Caco-2 (cell line): Measurements from ENCODE around the gene CENPM. TPM values are rescaled to one million over a fixed set of nuclear protein-coding genes. Genes with fewer than 3 reads are reported as not detected.
A peak's percentile ranks its signal among the peaks of the same experiment; 100 is the strongest.

Source experiments
- BruUV-seq: library from RNA; stranded (reverse); fragments of 400-500 nt; replicated peaks from 2 replicates; lab custom pipeline; 2021; lab: Mats Ljungman, UMichigan
- CTCF ChIA-PET: fragments of 300-600 bp; sonication (Branson Sonifier 250); formaldehyde crosslinking; loops from one replicate; lab custom pipeline; 2022; ENCODE audit warnings: antibody characterized with exemption; lab: Charles Lee
- POLR2A ChIA-PET: fragments of 300-600 bp; sonication (Branson Sonifier 250); formaldehyde crosslinking; loops from one replicate; lab custom pipeline; 2022; ENCODE audit warnings: antibody characterized with exemption; lab: Charles Lee
- DNase-seq, 2 experiments: peaks; one replicate each; pipeline versions ENCODE4 v3.0.0 to v3.0.0-alpha.2; 2020 to 2022
- H3K27me3 ChIP-seq: replicated peaks from 2 replicates; pipeline ENCODE4 v1.6.0; 2011; ENCODE audit warnings: low read length; ENCODE audit not compliant: control insufficient read depth, insufficient read depth
- H3K36me3 ChIP-seq: 2 replicates; pipeline ENCODE4 v1.5.1; 2011; ENCODE audit warnings: low read length; ENCODE audit not compliant: control insufficient read depth, insufficient read depth
- H3K4me1 ChIP-seq: fragments of 250-450 bp; sonication (Bioruptor Pico); 2 replicates; pipeline ENCODE4 v1.5.1; 2020; ENCODE audit warnings: mild to moderate bottlenecking
- H3K4me3 ChIP-seq: 2 replicates; pipeline ENCODE4 v1.5.1; 2011; ENCODE audit warnings: low read depth, mild to moderate bottlenecking, control low read depth, low read length
- H3K9me3 ChIP-seq: fragments of 250-450 bp; sonication (Bioruptor Pico); 2 replicates; pipeline ENCODE4 v1.5.1; 2020; ENCODE audit warnings: mild to moderate bottlenecking, moderate library complexity
- H3K27ac Mint-ChIP-seq: one replicate; pipeline ENCODE4 v1.8.0; 2022; ENCODE audit warnings: mixed read lengths; ENCODE audit not compliant: unreplicated experiment
- H3K27me3 Mint-ChIP-seq: one replicate; pipeline ENCODE4 v1.8.0; 2022; ENCODE audit warnings: mixed read lengths; ENCODE audit not compliant: insufficient read depth, unreplicated experiment
- H3K36me3 Mint-ChIP-seq: one replicate; pipeline ENCODE4 v1.8.0; 2022; ENCODE audit warnings: mild to moderate bottlenecking, mixed read lengths; ENCODE audit not compliant: insufficient read depth, unreplicated experiment
- H3K4me1 Mint-ChIP-seq: one replicate; pipeline ENCODE4 v1.8.0; 2022; ENCODE audit warnings: low read depth, mixed read lengths; ENCODE audit not compliant: unreplicated experiment
- H3K4me3 Mint-ChIP-seq: one replicate; pipeline ENCODE4 v1.8.0; 2022; ENCODE audit warnings: mild to moderate bottlenecking, moderate library complexity, mixed read lengths; ENCODE audit not compliant: unreplicated experiment
- H3K9me3 Mint-ChIP-seq: one replicate; pipeline ENCODE4 v1.8.0; 2022; ENCODE audit warnings: mixed read lengths; ENCODE audit not compliant: unreplicated experiment
- CTCF ChIP-seq, 2 experiments: fragments of 200-600 bp in 1 of 2; IDR thresholded peaks; 1 replicate in 1 of 2; 2 replicates in 1 of 2; pipeline versions ENCODE4 v1.5.1 to v1.8.0; 2011 to 2022; ENCODE audit warnings: antibody characterized with exemption in 1 of 2, control low read depth in 1 of 2, inconsistent platforms in 1 of 2, low read depth in 1 of 2, low read length in 1 of 2, mild to moderate bottlenecking in 1 of 2, moderate library complexity in 1 of 2; ENCODE audit not compliant: insufficient read depth in 1 of 2, severe bottlenecking in 1 of 2, unreplicated experiment in 1 of 2
- intact Hi-C: fragments of 100-400 bp; cut with micrococcal nuclease; formaldehyde crosslinking; loops from one replicate; pipeline ENCODE4 v1.10.0; 2022; ENCODE audit not compliant: unreplicated experiment
- total RNA-seq: library from RNA; stranded (reverse); gene quantifications from 2 replicates; pipeline ENCODE4 v1.2.3, GENCODE V29; 2022

CENPM gene
- total RNA-seq, 1 experiment from 2014 or later: 46.4 TPM

GRCh38 chr22:41913842-41914534 lies 33.0 kb downstream of the CENPM start:
- DNase-seq: no peak
- peak overlapping the region; percentile 64 for H3K4me3 Mint-ChIP-seq
- H3K4me1 Mint-ChIP-seq: peaks cover 7% of the 10 kb centered on the region
- POLR2A ChIA-PET: no interaction called here
- H3K4me3 ChIP-seq: peak overlapping the region; percentile 24
- H3K4me1 ChIP-seq: no peaks in the 10 kb centered on the region
- peaks cover 16% of the 10 kb centered on the region for H3K36me3 Mint-ChIP-seq
- H3K9me3 ChIP-seq: no peaks in the 10 kb centered on the region
- no TSS peak for BruUV-seq
- H3K27me3 Mint-ChIP-seq: peaks cover 22% of the 10 kb centered on the region
- no peak for TF ChIP-seq CTCF (IDR thresholded peaks at IDR 0.05; ENCODE audit: insufficient read depth in 1 of 2, low read depth in 1 of 2, low read length in 1 of 2, severe bottlenecking in 1 of 2, unreplicated experiment in 1 of 2)
- CTCF ChIA-PET: interaction anchor here (2.7 to 2.8 kb wide), 2 partner anchors 11 to 12 kb away, joined by 10 to 13 read pairs; no protein-coding TSS in a partner anchor
- H3K27me3 ChIP-seq: no peaks in the 10 kb centered on the region; the same call in 1 of the 2 replicates
- no peak overlapping the region for H3K27ac Mint-ChIP-seq
- H3K36me3 ChIP-seq: no peaks in the 10 kb centered on the region
- intact Hi-C loops: no loop called here
- H3K9me3 Mint-ChIP-seq: no peaks in the 10 kb centered on the region

DNA sequence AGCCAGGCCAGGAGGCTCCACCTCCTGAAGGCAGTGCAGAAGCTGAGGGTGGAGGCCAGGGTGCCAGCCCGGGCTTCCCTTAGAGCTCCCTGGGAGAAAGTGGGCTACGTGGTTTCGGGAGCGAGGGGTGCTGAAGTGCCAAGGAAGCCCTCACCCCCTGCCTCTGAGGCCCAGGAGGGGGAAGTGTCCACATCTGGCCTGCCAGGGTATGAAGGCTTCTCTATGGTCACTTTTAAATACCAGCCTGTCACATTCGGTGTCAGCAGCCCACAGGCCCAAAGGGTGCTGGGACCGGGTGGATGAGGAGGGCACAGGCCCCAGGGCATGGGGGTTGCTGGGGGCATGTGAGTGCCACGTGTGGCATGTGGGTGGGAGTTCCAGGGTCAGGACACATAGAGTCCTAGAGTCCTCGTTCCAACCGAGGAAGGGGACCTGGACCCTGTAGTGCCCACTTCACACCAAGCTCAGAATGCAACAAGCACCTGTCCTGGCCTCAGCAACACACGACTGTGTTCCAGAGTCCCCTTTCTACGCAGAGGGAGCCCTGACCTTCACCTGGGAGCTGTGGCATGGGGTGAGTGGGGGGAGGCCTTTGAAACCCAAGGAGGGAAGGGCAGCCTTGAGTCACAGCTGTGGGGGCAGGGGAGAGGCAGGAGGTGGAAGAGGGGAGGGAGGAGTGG lies 33.8 kb downstream of the CENPM start:
- no peak overlapping the region for H3K4me3 ChIP-seq
- CTCF ChIA-PET: interaction anchor here (0.6 to 2.8 kb wide), 2 partner anchors 12 to 216 kb away, joined by 3 to 13 read pairs; no protein-coding TSS in a partner anchor
- H3K9me3 ChIP-seq: no peaks in the 10 kb centered on the region
- H3K27ac Mint-ChIP-seq: no peak overlapping the region
- H3K4me3 Mint-ChIP-seq: peak overlapping the region; percentile 64
- no peaks in the 10 kb centered on the region for H3K9me3 Mint-ChIP-seq
- H3K36me3 Mint-ChIP-seq: peaks cover 24% of the 10 kb centered on the region
- H3K4me1 ChIP-seq: no peaks in the 10 kb centered on the region
- peaks cover 7% of the 10 kb centered on the region for H3K4me1 Mint-ChIP-seq
- no peak for TF ChIP-seq CTCF (IDR thresholded peaks at IDR 0.05; ENCODE audit: insufficient read depth in 1 of 2, low read depth in 1 of 2, low read length in 1 of 2, severe bottlenecking in 1 of 2, unreplicated experiment in 1 of 2)
- DNase-seq: no peak
- no TSS peak for BruUV-seq
- intact Hi-C loops: no loop called here
- H3K27me3 ChIP-seq: no peaks in the 10 kb centered on the region; the same call in 1 of the 2 replicates
- H3K36me3 ChIP-seq: no peaks in the 10 kb centered on the region
- H3K27me3 Mint-ChIP-seq: peaks cover 22% of the 10 kb centered on the region
- POLR2A ChIA-PET: no interaction called here

- no peak overlapping the region for H3K4me3 ChIP-seq
- CTCF ChIA-PET: interaction anchor here (1.1 to 2.8 kb wide), 2 partner anchors 13 to 27 kb away, joined by 3 to 13 read pairs; no protein-coding TSS in a partner anchor
Measured at GRCh38 chr22:41912338-41913039, 34.5 kb downstream of the CENPM start.

More at GRCh38 chr22:41912338-41913039, 34.5 kb downstream of the CENPM start:
- H3K9me3 ChIP-seq: no peaks in the 10 kb centered on the region
- no peak overlapping the region for H3K27ac Mint-ChIP-seq
- no peaks in the 10 kb centered on the region for H3K9me3 Mint-ChIP-seq
- no peaks in the 10 kb centered on the region; the same call in 1 of the 2 replicates for H3K27me3 ChIP-seq
- peaks cover 22% of the 10 kb centered on the region for H3K27me3 Mint-ChIP-seq
- TF ChIP-seq CTCF (IDR thresholded peaks at IDR 0.05; ENCODE audit: insufficient read depth in 1 of 2, low read depth in 1 of 2, low read length in 1 of 2, severe bottlenecking in 1 of 2, unreplicated experiment in 1 of 2): no peak
- H3K4me1 Mint-ChIP-seq: peaks cover 7% of the 10 kb centered on the region
- intact Hi-C loops: no loop called here
- BruUV-seq: no TSS peak
- H3K4me1 ChIP-seq: no peaks in the 10 kb centered on the region
- peak overlapping the region; percentile 31 for H3K4me3 Mint-ChIP-seq
- POLR2A ChIA-PET: no interaction called here
- H3K36me3 Mint-ChIP-seq: peaks cover 29% of the 10 kb centered on the region
- peak in 1 of 2 experiments; percentile 27 for DNase-seq
- H3K36me3 ChIP-seq: no peaks in the 10 kb centered on the region
